ENCODE results near the gene DNAH6. TPM values are rescaled to one million over a fixed set of nuclear protein-coding genes. Genes with fewer than 3 reads are reported as not detected.

DNAH6 gene
- total and polyA plus RNA-seq, 2 donors, result 0.58 to 1.4 TPM

GRCh38 chr2:84829693-84830092, 313.4 kb downstream of the DNAH6 start:
- DNase-seq (ENCODE audit: extremely low spot score), result no peak
- Histone ChIP-seq H3K36me3 (ENCODE audit: insufficient read depth) (no peaks in the 10 kb centered on the region), H3K4me3 (ENCODE audit: low read depth, low read length) (no peak overlapping the region), H3K4me1 (ENCODE audit: insufficient read depth) (no peaks in the 10 kb centered on the region), H3K27ac (ENCODE audit: low read depth) (no peak overlapping the region)
- 89% methylated on average over 2 of the region's 2 CpGs for WGBS

GRCh38 chr2:84830095-84830494, 313.8 kb downstream of the DNAH6 start:
- Histone ChIP-seq H3K4me1 (ENCODE audit: insufficient read depth) (no peaks in the 10 kb centered on the region), H3K36me3 (ENCODE audit: insufficient read depth) (no peaks in the 10 kb centered on the region), H3K4me3 (ENCODE audit: low read depth, low read length) (no peak overlapping the region), H3K27ac (ENCODE audit: low read depth) (no peak overlapping the region)
- no peak for DNase-seq (ENCODE audit: extremely low spot score)
- 58% methylated on average over 11 of the region's 11 CpGs for WGBS

- no peak overlapping the region for H3K27ac ChIP-seq (ENCODE audit: low read depth)
- WGBS, result 87% methylated on average over 10 of the region's 10 CpGs
- no peaks in the 10 kb centered on the region for H3K4me1 ChIP-seq (ENCODE audit: insufficient read depth)
- H3K36me3 ChIP-seq (ENCODE audit: insufficient read depth), result no peaks in the 10 kb centered on the region
- H3K4me3 ChIP-seq (ENCODE audit: low read depth, low read length), result no peak overlapping the region
- DNase-seq (ENCODE audit: extremely low spot score), result no peak
These were observed 314.6 kb downstream of the DNAH6 start for GRCh38 chr2:84830758-84831500.

- WGBS, result 73% methylated on average over 5 of the region's 5 CpGs
- Histone ChIP-seq H3K4me1 (ENCODE audit: insufficient read depth) (no peaks in the 10 kb centered on the region), H3K4me3 (ENCODE audit: low read depth, low read length) (no peak overlapping the region), H3K36me3 (ENCODE audit: insufficient read depth) (no peaks in the 10 kb centered on the region), H3K27ac (ENCODE audit: low read depth) (no peak overlapping the region)
- no peak for DNase-seq (ENCODE audit: extremely low spot score)
These were observed 316.6 kb downstream of the DNAH6 start for GRCh38 chr2:84832772-84833461.

GRCh38 chr2:84833481-84834150, 317.3 kb downstream of the DNAH6 start:
- no peak overlapping the region for H3K27ac ChIP-seq (ENCODE audit: low read depth)
- no peaks in the 10 kb centered on the region for H3K4me1 ChIP-seq (ENCODE audit: insufficient read depth)
- no peak overlapping the region for H3K4me3 ChIP-seq (ENCODE audit: low read depth, low read length)
- 87% methylated on average over 12 of the region's 12 CpGs for WGBS
- DNase-seq (ENCODE audit: extremely low spot score), result no peak
- no peaks in the 10 kb centered on the region for H3K36me3 ChIP-seq (ENCODE audit: insufficient read depth)

GRCh38 chr2:84836215-84836614, 319.9 kb downstream of the DNAH6 start:
- Histone ChIP-seq H3K27ac (ENCODE audit: low read depth) (no peak overlapping the region), H3K36me3 (ENCODE audit: insufficient read depth) (no peaks in the 10 kb centered on the region), H3K4me3 (ENCODE audit: low read depth, low read length) (no peak overlapping the region), H3K4me1 (ENCODE audit: insufficient read depth) (no peaks in the 10 kb centered on the region)
- no peak for DNase-seq (ENCODE audit: extremely low spot score)
- 67% methylated on average over 2 of the region's 2 CpGs for WGBS

GRCh38 chr2:84838434-84839145, 322.3 kb downstream of the DNAH6 start:
- Histone ChIP-seq H3K4me1 (ENCODE audit: insufficient read depth) (no peaks in the 10 kb centered on the region), H3K27ac (ENCODE audit: low read depth) (no peak overlapping the region), H3K4me3 (ENCODE audit: low read depth, low read length) (no peak overlapping the region), H3K36me3 (ENCODE audit: insufficient read depth) (no peaks in the 10 kb centered on the region)
- DNase-seq (ENCODE audit: extremely low spot score), result no peak
- 60% methylated on average over 2 of the region's 2 CpGs for WGBS

GRCh38 chr2:84839851-84840250, 323.6 kb downstream of the DNAH6 start:
- Histone ChIP-seq H3K4me3 (ENCODE audit: low read depth, low read length) (no peak overlapping the region), H3K4me1 (ENCODE audit: insufficient read depth) (no peaks in the 10 kb centered on the region), H3K27ac (ENCODE audit: low read depth) (no peak overlapping the region), H3K36me3 (ENCODE audit: insufficient read depth) (no peaks in the 10 kb centered on the region)
- WGBS, result 82% methylated on average over 4 of the region's 4 CpGs
- no peak for DNase-seq (ENCODE audit: extremely low spot score)

GRCh38 chr2:84840306-84840705, 324.0 kb downstream of the DNAH6 start:
- Histone ChIP-seq H3K4me1 (ENCODE audit: insufficient read depth) (no peaks in the 10 kb centered on the region), H3K36me3 (ENCODE audit: insufficient read depth) (no peaks in the 10 kb centered on the region), H3K4me3 (ENCODE audit: low read depth, low read length) (no peak overlapping the region), H3K27ac (ENCODE audit: low read depth) (no peak overlapping the region)
- no peak for DNase-seq (ENCODE audit: extremely low spot score)
- 74% methylated on average over 3 of the region's 3 CpGs for WGBS

GRCh38 chr2:84841577-84841976, 325.3 kb downstream of the DNAH6 start:
- Histone ChIP-seq H3K36me3 (ENCODE audit: insufficient read depth) (no peaks in the 10 kb centered on the region), H3K27ac (ENCODE audit: low read depth) (no peak overlapping the region), H3K4me1 (ENCODE audit: insufficient read depth) (no peaks in the 10 kb centered on the region), H3K4me3 (ENCODE audit: low read depth, low read length) (no peak overlapping the region)
- no peak for DNase-seq (ENCODE audit: extremely low spot score)
- 88% methylated on average over 6 of the region's 6 CpGs for WGBS

- no peak for DNase-seq (ENCODE audit: extremely low spot score)
- WGBS, result 92% methylated on average over 8 of the region's 8 CpGs
- H3K36me3 ChIP-seq (ENCODE audit: insufficient read depth), result no peaks in the 10 kb centered on the region
- H3K4me1 ChIP-seq (ENCODE audit: insufficient read depth), result no peaks in the 10 kb centered on the region
- no peak overlapping the region for H3K4me3 ChIP-seq (ENCODE audit: low read depth, low read length)
- H3K27ac ChIP-seq (ENCODE audit: low read depth), result no peak overlapping the region
These were observed 327.8 kb downstream of the DNAH6 start for GRCh38 chr2:84844141-84844540.

GRCh38 chr2:84846041-84846663, 329.9 kb downstream of the DNAH6 start:
- no peaks in the 10 kb centered on the region for H3K4me1 ChIP-seq (ENCODE audit: insufficient read depth)
- DNase-seq (ENCODE audit: extremely low spot score), result no peak
- H3K36me3 ChIP-seq (ENCODE audit: insufficient read depth), result no peaks in the 10 kb centered on the region
- 44% methylated on average over 5 of the region's 5 CpGs for WGBS
- no peak overlapping the region for H3K4me3 ChIP-seq (ENCODE audit: low read depth, low read length)
- H3K27ac ChIP-seq (ENCODE audit: low read depth), result no peak overlapping the region

GRCh38 chr2:84846741-84847142, 330.4 kb downstream of the DNAH6 start:
- no peaks in the 10 kb centered on the region for H3K4me1 ChIP-seq (ENCODE audit: insufficient read depth)
- no peak for DNase-seq (ENCODE audit: extremely low spot score)
- WGBS, result 75% methylated on average over 2 of the region's 2 CpGs
- H3K36me3 ChIP-seq (ENCODE audit: insufficient read depth), result no peaks in the 10 kb centered on the region
- H3K4me3 ChIP-seq (ENCODE audit: low read depth, low read length), result no peak overlapping the region
- H3K27ac ChIP-seq (ENCODE audit: low read depth), result peak overlapping the region; percentile 14
